IPS DF 19.7 (cell line): Measurements from ENCODE around the gene ASIC3.
"Not testable (repeated sequence)": the region's sequence is repeated elsewhere in the genome, so short reads cannot be mapped to it uniquely, and the experiment has no call there.

ENCODE experiments used
- DNase-seq: peaks from one replicate; pipeline ENCODE4 v3.0.0-alpha.2; 2013; ENCODE audit warnings: low read depth, low spot score

Gene ASIC3

GRCh38 chr7:151013733-151014497 lies 34.4 kb upstream of the ASIC3 start:
- DNase-seq = peak; percentile 68

GRCh38 chr7:151014950-151015349 lies 33.4 kb upstream of the ASIC3 start:
- no peak for DNase-seq

GRCh38 chr7:151015967-151016366 lies 32.4 kb upstream of the ASIC3 start:
- DNase-seq = no peak

GRCh38 chr7:151016505-151016904 lies 31.8 kb upstream of the ASIC3 start:
- no peak for DNase-seq

- DNase-seq = no peak
Observed at GRCh38 chr7:151016942-151017341, 31.4 kb upstream of the ASIC3 start.

- no peak for DNase-seq
Observed at GRCh38 chr7:151017370-151017952, 30.9 kb upstream of the ASIC3 start.

- DNase-seq = no peak
Observed at GRCh38 chr7:151017953-151018420, 30.3 kb upstream of the ASIC3 start.

- DNase-seq = no peak
Observed at GRCh38 chr7:151018421-151019129, 29.8 kb upstream of the ASIC3 start.

GRCh38 chr7:151019130-151019447 lies 29.2 kb upstream of the ASIC3 start:
- DNase-seq = no peak

- DNase-seq = no peak
Observed at GRCh38 chr7:151020231-151020630, 28.1 kb upstream of the ASIC3 start.

- DNase-seq = no peak
Observed at GRCh38 chr7:151023232-151023631, 25.1 kb upstream of the ASIC3 start.

- no peak for DNase-seq
Observed at GRCh38 chr7:151024435-151025056, 23.8 kb upstream of the ASIC3 start, which contains the start of gene ATG9B. ATG9B (minus strand) TSS chr7:151024494; CDS start chr7:151024423, 71 bp downstream.

GRCh38 chr7:151025924-151026671 lies 22.2 kb upstream of the ASIC3 start:
- no peak for DNase-seq

GRCh38 chr7:151026771-151027727 lies 21.3 kb upstream of the ASIC3 start:
- not testable (repeated sequence) for DNase-seq

- DNase-seq = not testable (repeated sequence)
Observed at GRCh38 chr7:151027728-151028130, 20.6 kb upstream of the ASIC3 start.

GRCh38 chr7:151028131-151028947 lies 20.0 kb upstream of the ASIC3 start, which contains the start of gene ABCB8:
ABCB8 (plus strand) TSS chr7:151028450; CDS start chr7:151028516, 66 bp downstream.
- DNase-seq = peak; percentile 94

GRCh38 chr7:151028948-151029501 lies 19.3 kb upstream of the ASIC3 start:
- DNase-seq = no peak

GRCh38 chr7:151031011-151031410 lies 17.3 kb upstream of the ASIC3 start:
- DNase-seq = no peak
